Stimulated activated CD8-positive, alpha-beta memory T cell treated with anti-CD3 and anti-CD28 coated beads, Interleukin-15, amount 100 ng/mL, for 24 hours (primary cell): ENCODE data around the gene RESP18.
"Not testable (repeated sequence)": the region's sequence is repeated elsewhere in the genome, so short reads cannot be mapped to it uniquely, and the experiment has no call there.

Experiments used
- DNase-seq: peaks from one replicate; pipeline ENCODE4 v3.0.0-alpha.2; 2020; ENCODE audit warnings: low read depth

Gene RESP18

DNA sequence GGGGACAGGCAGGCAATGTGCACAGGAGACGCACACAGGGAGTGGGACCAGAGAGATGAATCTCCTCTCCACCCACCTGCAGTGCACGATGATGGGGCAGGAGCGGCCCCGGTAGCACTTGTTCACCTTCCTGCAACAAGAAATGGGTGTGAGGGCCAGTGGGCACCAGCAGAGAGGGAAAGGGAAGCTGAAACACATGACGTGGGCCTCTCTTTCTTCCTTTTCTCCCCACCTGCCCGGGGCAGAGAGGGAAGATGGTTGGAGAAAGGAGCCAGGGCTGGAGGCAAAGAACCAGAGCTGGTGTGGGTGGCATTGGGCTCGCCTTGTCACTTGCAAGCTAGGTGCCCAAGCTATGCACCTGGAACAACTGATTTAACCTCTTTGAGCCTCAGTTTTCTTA lies 41.1 kb downstream of the RESP18 start:
- no peak for DNase-seq

DNA sequence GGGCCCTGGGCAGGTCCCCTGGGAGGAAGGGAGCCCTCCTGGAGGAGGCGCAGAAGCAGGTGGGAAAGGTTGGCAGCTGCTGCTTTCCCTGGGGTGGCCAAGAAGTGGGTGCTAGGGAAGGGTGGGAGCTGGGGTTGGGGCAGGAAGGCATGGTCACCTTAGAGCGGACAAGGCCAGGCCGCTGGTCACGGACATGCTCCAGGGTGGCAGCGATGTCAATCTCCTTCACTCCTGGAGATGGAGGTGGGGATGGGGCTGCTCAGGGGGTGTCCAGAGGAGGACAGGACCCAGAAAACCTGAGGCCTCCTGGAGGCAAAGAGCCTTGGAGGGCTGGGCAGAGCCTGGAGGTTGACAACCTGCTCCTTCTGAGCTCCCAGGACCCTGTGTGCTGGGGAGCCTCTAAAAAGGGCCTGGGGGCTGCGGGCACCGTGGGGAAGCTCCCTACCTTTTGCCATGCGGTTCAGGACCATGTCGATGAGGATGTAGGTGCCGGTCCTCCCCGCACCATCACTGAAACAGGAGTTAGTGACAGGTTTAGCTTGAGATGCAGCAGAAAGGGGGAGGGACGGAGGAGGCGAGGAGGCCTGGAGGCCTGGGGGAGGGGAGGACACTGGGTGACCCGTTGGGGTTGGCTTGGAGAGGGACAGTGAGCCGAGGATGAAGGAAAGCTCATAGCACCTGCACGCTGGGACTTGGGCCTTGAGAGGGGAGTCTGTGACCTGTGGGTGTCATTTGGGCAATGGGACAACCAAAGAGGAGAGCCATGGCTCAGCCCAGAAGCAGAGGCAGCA lies 42.0 kb downstream of the RESP18 start:
- no peak for DNase-seq

DNA sequence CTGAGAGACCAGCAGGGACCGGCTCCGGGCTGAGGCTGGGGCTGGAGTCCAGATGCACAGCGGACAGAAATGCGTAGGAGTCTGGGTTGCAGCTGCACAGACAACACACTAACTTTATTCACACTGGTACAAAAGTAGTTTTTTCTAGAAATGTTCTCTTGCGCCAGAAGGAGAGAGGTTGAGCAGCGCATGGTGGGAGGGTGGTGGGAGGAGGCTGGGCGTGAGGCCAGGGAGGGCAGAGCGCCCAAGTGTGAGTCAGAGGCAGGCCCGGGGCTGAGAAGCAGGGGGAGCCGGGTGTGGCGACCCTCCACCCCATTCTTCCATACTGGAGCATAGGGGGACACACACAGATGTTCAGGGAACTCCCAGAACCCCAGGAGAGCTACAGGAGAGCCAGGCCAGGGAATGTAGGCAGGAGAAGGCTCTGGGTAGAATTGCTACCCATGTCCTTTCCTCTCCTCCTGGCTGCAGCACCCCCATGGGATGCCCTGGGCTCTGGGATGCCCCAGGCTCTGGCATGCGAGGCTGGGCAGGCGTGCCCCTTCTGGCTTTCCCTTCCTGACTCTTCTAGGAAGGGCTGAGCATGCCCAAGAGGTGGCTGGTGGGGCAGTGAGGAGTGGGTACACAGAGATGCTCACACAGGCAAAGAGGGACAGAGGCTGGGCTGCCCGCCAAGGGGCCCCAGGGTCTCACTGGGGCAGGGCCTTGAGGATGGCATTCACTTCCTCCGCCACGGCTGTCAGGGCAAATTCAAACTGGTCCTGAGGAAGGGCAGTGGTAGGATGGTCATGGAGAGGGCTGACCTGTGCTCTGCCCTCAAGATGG lies 42.8 kb downstream of the RESP18 start:
- no peak for DNase-seq

DNA sequence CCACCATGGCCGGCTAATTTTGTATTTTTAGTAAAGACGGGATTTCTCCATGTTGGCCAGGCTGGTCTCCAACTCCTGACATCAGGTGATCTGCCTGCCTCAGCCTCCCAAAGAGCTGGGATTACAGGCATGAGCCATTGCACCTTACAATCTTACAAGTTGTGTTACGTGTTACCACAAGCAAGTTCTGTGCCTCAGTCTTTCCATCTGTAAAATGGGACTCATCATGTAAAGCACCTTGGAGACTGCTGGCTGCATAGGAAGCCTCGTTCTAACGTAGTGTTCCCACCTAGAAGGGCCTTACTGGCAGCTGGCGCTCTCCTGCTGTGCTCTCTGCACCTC lies 43.4 kb downstream of the RESP18 start:
- no peak for DNase-seq

DNA sequence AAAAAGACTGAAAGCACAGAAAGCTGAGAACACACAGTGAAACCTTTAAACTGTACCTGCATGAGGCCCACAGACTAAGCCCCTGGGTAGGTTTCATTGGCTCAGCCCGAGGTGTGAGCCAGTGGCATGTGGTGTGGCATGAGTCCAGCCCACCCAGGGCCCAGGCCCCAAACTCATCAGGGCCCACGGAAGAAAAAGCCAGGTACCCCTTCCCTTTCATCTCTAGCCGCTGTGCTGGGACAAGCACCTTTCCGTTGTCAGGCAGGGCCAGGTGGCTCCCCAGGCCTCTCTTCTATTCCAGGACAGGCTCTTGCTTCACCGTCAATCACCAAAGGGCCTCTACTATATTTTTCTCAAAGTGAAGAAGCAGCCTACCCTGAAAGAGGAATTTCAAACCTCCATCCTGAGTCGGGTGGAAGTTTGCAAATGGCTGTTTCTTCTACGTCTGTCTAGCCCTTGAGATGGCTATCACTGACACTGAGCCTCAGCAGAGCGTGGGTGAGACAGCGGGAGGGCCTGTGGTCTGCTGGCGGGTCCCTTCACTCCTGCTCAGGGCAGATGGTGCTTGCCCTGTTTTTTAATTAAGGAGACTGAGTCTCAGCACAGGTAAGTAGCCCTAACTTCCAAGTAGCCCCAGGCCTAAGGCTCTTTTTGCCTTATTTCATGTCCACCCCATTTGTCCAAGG lies 44.8 kb downstream of the RESP18 start:
- DNase-seq = no peak

DNA sequence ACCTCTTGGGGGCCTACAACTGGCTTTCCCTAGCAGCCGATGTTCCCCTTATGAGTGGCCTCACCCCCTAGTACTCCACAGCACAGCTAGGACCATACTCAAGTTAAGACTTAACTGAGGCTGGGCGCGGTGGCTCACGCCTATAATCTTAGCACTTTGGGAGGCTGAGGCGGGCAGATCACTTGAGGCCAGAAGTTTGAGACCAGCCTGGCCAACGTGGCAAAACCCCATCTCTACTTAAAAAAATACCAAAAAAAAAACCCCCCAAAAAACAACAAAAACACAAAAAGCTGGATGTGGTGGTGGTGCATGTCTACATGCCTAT lies 45.5 kb downstream of the RESP18 start:
- not testable (repeated sequence) for DNase-seq

DNA sequence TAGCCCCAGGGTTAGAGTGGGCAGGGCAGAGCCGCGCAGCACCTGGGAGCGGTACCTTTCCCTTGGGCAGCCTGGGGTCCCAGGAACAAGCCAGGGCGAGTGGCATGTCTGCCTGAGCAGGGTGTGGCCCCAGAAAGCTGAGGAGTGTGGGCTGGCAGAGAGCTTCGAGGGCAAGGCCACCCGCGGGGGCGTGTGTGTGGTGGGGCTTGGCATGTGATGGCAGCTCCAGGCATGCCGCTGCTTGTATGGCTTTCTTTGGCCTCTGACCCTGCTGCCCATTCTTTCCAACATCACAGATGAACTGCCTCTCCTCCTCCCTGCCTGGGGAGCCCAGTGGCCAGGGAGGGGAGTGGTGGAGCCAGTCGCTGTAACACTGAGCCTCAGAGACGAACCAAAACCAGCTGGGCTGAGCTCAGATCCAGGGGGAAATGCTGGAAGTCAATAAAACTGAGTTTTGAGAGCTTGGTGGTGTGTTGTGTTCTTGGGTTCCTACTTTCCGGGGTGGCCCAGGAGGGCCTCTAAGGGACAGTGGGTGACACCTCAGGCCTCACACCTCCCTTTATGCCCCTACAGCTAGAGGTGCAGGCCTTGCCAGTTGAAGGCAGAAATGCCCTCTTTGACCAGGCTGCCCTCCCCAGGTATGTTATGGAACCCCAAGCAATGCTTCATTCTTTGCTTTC lies 46.0 kb downstream of the RESP18 start:
- no peak for DNase-seq

DNA sequence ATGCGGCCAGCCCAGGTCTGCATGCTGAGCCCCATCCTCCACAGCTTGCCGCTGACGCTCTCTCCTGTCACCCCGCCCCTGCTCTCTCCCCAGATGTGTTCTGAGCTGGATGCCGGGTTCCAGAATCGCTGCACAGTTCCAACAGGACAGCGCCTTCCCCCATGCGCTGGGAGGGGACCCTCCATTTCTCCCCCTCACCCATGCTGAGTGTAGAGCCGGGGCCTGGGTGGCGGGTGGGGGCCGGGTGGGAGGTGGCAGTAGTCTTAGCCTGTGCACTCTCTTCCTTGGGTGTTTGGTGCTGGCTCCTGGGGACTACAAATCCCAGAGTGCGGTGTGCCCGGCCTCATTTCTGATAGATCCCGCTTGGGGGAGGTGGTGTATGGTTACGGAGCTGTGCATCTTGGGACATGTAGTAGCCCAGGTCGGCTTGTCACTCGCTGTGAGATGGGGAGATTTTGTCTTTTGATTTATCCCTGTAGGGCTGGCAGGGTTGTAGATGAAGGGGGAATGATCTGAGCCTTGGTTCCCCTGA lies 46.6 kb downstream of the RESP18 start:
- DNase-seq = no peak

DNA sequence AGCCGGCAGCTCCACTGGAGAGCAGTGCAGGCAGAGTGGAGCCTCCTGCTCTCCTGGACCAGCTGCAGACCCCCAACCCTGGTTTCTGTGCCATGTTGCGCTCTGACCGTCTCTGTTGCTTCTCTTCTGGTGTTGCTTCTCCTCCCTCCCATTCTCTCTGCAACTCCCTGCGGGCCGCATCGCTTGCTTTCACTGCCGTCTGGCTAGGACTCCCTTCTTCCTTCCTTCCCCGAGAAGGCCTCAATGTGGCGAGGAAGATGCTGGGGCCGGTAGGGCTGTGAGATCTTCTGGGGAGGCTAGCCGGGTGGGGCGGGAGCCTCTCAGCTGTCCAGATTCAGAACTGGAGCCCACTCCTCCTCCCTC lies 47.2 kb downstream of the RESP18 start:
- DNase-seq = no peak

DNA sequence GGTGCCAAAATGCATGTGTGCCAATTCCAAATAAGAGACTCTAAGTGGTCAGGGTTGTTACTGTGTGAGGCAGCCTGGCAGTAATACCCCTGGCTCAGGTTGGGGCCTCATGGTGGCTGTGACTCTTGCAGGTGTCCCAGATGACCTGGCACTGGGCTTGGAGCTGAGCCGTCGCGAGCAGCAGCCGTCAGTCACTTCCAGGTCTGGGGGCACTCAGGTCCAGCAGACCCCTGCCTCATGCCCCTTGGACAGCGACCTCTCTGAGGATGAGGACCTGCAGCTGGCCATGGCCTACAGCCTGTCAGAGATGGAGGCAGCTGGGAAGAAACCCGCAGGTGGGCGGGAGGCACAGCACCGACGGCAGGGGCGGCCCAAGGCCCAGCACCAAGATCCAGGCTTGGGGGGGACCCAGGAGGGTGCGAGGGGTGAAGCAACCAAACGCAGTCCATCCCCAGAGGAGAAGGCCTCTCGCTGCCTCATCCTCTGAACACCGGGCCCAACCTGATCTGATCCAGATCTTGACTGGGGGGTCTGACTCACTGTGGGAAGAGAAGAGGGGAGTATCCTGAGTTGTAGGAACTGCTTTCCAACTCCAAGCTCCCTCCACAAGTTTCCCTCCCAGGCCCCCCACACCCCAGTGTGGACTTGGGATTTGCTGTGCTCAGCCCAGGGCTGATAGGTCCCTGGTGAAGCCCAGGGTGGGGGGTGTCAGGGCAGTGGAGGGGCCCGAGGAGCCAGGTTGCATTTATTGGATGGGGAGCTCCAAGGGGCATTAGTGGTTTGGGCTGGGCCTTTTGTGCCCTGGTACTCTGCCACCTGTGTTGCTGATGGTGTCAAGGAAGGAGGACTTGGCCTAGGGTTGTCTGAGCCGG lies 47.8 kb downstream of the RESP18 start:
- no peak for DNase-seq

DNA sequence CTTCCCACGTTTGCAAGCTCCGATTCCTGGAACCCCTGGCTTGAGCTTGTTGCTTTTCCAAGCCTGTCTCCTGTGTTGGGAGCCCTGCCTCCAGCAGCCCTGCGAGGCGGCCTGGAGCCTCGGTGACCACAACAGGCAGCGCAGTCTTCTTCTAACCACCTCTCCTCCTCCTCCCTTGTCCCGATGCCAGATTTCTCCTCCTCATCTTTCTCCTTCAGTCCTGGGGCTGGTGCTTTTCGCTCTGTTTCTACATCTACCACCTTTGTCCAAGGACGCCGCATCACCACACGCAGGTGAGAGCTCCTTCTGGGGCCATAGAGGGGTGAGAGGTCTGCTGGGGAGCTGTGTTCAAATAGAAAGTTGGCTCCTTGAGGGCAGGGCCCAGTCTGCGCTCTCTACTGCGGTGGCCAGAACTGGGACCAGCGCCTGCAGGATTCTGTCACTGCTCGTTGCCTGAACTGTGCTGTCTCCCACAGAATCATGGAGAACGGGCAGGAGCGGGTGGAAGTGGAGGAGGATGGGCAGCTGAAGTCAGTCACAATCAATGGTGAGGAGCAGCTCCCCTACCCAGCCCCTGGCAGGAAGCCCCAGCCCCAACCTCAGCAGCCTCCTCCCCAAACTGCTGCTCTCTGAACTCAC lies 49.5 kb downstream of the RESP18 start:
- no peak for DNase-seq

DNA sequence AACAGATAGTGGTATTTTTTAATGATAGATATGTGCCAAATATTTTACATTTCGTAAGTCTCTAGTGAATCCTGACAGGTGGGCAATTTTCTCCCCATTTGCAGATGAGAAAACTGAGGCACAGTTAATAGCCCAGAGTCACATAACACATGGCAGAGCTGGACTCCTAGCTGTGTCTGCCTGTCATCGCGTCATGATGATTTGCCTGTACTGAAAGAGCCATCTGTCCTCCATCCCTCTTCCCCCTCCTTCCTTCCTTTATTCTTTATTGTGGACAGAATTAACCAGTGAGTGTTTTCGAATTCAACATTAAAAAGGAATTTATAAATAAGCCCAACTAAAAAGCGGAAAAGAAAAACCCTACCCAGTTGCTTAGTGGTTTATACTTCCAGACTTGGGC lies 50.2 kb downstream of the RESP18 start:
- no peak for DNase-seq

DNA sequence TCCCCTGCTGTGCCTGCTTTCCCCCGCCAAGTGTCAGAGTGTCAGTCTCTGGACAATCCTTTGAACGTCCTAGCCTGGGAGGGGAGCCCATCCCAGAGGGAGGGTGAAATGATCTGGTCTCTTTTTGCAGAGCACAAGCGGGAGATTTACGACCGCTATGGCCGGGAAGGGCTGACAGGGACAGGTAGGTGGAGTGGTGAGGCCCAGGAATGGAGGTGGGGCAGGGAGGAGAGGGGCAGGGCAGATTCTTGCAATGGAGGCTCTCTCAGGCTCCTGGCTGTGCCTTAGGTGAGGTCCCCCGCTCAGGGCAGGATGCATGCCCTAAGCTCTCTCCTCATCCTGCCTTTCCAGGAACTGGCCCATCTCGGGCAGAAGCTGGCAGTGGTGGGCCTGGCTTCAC lies 51.0 kb downstream of the RESP18 start:
- DNase-seq = no peak

DNA sequence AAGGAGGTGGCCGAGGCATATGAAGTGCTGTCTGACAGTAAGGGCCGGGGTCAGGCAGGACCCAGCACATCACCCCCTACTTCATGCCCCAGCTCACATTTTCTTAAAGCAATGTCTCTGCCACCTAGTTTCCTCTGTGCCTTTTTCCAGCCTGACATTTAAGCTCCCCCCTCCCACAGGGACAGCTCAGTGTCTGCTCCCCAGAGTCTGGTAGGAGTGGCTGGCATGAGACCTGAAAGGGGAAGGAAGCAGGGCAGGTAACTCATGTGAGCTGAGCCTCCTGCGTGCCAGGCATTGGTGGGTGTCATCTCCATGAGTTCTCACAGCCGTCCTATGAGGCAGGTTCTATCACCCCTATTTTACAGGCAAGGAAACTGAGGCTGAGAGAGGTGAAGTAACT lies 51.9 kb downstream of the RESP18 start:
- no peak for DNase-seq

DNA sequence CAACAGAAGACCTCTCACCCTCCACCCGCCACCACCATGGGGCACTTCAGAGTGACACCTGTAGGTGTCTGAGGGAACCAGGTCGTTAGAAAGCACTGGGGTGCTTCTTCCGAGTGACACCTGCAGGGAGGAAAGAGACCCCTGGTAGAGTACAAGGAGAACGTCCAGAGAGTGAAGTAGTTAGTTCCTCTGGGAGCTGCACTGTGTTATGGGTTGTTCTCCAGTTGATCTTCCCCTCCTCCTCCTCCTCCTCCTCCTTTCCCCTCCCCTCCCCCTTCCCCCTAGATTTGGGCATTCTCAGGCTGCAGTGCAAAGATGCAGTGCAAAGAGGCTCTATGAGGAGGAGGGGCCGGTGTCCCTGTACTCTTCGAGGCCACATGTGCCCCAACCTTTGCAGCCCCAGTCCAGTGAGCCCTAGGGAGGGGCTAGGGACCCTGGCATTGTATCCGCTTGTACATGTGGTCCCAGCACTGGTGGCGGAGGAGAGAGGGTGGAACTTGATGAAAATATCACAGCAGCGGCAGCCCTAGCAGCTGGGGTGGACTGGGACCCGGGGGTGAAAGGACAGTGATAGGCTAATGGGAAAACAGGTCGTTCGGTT lies 52.5 kb downstream of the RESP18 start:
- no peak for DNase-seq

DNA sequence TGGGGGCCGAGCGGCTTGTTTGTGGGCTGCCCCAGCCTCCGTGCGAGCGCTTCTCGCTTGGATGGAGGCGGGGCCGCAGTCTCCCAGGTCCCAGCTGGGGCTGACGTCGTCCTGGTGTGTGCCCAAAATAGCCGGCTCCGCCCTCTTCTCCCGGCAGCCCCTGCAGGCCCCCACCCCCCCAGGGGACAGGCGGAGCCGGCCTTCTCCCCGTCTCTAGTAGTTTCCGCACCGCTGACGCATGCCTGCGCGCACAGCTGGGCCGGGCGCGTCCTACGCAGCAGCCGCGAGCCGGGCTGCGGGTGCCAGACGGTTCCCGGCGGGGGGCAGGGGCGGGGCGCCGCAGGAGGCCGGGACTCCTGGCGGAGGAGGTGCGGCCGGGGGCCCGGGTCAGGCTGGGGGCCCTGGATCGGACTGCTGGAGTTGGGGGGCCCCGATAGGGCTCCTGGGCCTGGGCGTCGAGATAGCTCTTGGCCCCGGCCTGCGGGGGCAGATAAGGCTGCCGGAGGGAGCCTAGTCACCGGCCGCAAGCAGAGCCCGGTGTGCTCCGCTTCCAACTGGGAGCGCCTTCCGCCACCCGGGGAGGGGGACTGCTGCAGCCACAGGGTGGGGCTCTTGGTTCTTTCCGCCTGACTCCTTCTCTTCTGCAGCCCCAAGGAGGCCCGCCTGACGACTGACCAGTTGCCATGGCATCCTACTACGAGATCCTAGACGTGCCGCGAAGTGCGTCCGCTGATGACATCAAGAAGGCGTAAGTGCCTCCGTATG lies 53.2 kb downstream of the RESP18 start, which contains the start of gene DNAJB2:
Gene DNAJB2, plus strand, starts transcription at position 216 of the 765 bp plus-strand sequence. Its CDS starts 468 bp downstream, at position 684.
- DNase-seq = peak; percentile 94

DNA sequence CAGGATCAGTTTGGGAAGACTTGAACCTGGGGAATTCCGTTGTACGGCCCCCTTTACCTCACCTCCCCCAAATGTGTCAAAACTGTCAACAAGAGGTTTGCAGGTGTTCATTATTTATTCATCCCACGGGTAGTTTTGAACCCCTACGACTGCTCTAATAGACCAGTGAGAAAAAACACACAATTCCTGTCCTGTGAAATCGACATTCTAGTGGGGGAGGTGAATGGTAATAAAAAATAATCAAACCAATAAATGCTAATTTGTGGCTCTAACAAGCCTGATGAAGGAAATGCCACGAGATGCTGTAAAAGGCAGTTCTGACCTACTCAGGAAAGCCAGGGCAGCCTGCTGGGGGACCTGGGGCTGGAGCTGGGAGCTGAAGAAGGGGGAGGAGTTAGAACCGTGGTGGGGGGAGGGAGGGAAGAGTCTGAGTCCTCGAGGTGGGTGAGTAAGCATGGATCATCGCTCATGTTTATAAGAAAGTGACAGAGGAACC lies 53.8 kb downstream of the RESP18 start:
- no peak for DNase-seq

DNA sequence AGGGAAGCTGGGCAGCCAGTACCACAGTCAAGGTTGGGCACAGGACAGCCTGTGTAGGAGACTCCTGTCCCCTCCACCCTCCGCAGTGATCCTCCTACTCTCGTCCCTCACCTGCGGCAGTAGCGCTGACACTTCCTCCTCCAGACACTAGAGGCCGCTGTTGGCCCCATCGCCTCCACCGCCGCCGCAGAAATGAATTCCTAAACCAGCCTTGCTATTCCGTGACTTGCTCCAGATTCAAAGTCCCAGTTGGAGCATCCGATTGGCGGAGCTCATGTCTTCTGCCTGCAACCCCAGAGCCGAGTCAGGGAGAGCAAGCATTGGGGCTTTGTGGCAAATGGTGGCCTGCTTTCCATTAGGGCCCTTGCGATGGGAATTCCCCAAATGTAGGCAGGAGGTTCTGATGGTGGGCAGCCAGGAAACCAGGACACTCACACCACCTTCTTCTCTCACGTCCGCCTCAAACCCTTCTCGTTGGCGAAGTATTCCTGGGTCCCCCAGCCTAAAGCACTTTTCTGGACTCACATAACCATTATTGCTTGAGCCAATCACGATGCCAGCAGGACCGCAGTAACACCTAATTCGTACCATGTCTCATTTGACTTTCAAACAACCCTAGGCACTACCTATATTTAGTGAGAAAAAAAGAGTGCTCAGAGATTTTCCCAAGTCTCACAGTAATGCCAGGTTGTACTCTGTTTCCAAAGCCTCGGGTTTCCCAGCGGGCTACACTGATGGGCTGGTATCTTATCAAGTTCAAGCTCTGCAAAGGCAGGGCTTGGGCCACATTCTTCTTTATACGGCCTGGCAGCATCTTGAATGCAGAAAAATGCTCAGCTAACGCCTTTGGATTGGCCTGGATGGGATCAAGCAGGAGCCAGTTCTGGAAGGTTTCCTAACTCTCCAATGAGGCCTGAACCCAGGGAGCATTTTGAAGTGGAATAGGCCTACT lies 54.6 kb downstream of the RESP18 start:
- DNase-seq = peak; percentile 53
